ENCODE results near the gene GOLGA6C. TPM values are rescaled to one million over a fixed set of nuclear protein-coding genes. Genes with fewer than 3 reads are reported as not detected.

Gene GOLGA6C
- total RNA-seq, 1 donor from 2014 or later: not detected

- no peaks in the 10 kb centered on the region for H3K9me3 ChIP-seq
- peaks cover 17% of the 10 kb centered on the region for H3K27me3 ChIP-seq (ENCODE audit: low read depth)
- no peak overlapping the region for H3K27ac ChIP-seq
- no peak for TF ChIP-seq CTCF (IDR thresholded peaks at IDR 0.05)
- intact Hi-C loops (cut with DNase I): no loop called here
- H3K36me3 ChIP-seq: no peaks in the 10 kb centered on the region
- H3K4me3 ChIP-seq: no peak overlapping the region
- H3K4me1 ChIP-seq: no peaks in the 10 kb centered on the region
- ATAC-seq (no peak), DNase-seq (no peak)
Measured at GRCh38 chr15:75231836-75232235, 26.3 kb upstream of the GOLGA6C start.

GRCh38 chr15:75232252-75232813 is 25.8 kb upstream of the GOLGA6C start:
- Histone ChIP-seq H3K36me3 (no peaks in the 10 kb centered on the region), H3K27me3 (ENCODE audit: low read depth) (peaks cover 17% of the 10 kb centered on the region), H3K27ac (no peak overlapping the region), H3K4me1 (no peaks in the 10 kb centered on the region), H3K9me3 (no peaks in the 10 kb centered on the region), H3K4me3 (no peak overlapping the region)
- no peak for TF ChIP-seq CTCF (IDR thresholded peaks at IDR 0.05)
- DNase-seq: no peak
- no peak for ATAC-seq
- intact Hi-C loops (cut with DNase I): no loop called here

- no peaks in the 10 kb centered on the region for H3K9me3 ChIP-seq
- intact Hi-C loops (cut with DNase I): no loop called here
- no peak overlapping the region for H3K27ac ChIP-seq
- no peak overlapping the region for H3K4me3 ChIP-seq
- no peak for TF ChIP-seq CTCF (IDR thresholded peaks at IDR 0.05)
- peaks cover 20% of the 10 kb centered on the region for H3K27me3 ChIP-seq (ENCODE audit: low read depth)
- H3K4me1 ChIP-seq: no peaks in the 10 kb centered on the region
- no peak for DNase-seq
- no peaks in the 10 kb centered on the region for H3K36me3 ChIP-seq
- ATAC-seq: no peak
Measured at GRCh38 chr15:75232826-75233503, 25.2 kb upstream of the GOLGA6C start.

GRCh38 chr15:75233504-75234190 is 24.5 kb upstream of the GOLGA6C start:
- H3K4me3 ChIP-seq: no peak overlapping the region
- no peak overlapping the region for H3K27ac ChIP-seq
- H3K4me1 ChIP-seq: no peaks in the 10 kb centered on the region
- no peak for DNase-seq
- intact Hi-C loops (cut with DNase I): no loop called here
- H3K9me3 ChIP-seq: no peaks in the 10 kb centered on the region
- ATAC-seq: no peak
- H3K27me3 ChIP-seq (ENCODE audit: low read depth): peaks cover 27% of the 10 kb centered on the region
- TF ChIP-seq CTCF (IDR thresholded peaks at IDR 0.05): no peak
- H3K36me3 ChIP-seq: no peaks in the 10 kb centered on the region

- ATAC-seq (no peak), DNase-seq (no peak)
- Histone ChIP-seq H3K9me3 (no peaks in the 10 kb centered on the region), H3K36me3 (no peaks in the 10 kb centered on the region), H3K27ac (no peak overlapping the region), H3K4me1 (no peaks in the 10 kb centered on the region), H3K27me3 (ENCODE audit: low read depth) (peaks cover 28% of the 10 kb centered on the region), H3K4me3 (no peak overlapping the region)
- intact Hi-C loops (cut with DNase I): no loop called here
- TF ChIP-seq CTCF (IDR thresholded peaks at IDR 0.05): no peak
Measured at GRCh38 chr15:75234191-75234810, 23.8 kb upstream of the GOLGA6C start.

Data from lower lobe of right lung (tissue), 2 donors.